ENCODE measurements around the gene EIF2AK3.

GRCh38 chr2:88574445-88574844, 52.8 kb downstream of the EIF2AK3 start:
- TF ChIP-seq POLR2AphosphoS5 (IDR thresholded peaks at IDR 0.05) = no peak
- no peak for TF ChIP-seq CTCF (IDR thresholded peaks at IDR 0.05)
- no peak for TF ChIP-seq POLR2A (IDR thresholded peaks at IDR 0.05; ENCODE audit: low read depth)
- no peak for TF ChIP-seq EP300 (IDR thresholded peaks at IDR 0.05)
